ENCODE results near the gene PDIA2.

The PDIA2 gene

DNA sequence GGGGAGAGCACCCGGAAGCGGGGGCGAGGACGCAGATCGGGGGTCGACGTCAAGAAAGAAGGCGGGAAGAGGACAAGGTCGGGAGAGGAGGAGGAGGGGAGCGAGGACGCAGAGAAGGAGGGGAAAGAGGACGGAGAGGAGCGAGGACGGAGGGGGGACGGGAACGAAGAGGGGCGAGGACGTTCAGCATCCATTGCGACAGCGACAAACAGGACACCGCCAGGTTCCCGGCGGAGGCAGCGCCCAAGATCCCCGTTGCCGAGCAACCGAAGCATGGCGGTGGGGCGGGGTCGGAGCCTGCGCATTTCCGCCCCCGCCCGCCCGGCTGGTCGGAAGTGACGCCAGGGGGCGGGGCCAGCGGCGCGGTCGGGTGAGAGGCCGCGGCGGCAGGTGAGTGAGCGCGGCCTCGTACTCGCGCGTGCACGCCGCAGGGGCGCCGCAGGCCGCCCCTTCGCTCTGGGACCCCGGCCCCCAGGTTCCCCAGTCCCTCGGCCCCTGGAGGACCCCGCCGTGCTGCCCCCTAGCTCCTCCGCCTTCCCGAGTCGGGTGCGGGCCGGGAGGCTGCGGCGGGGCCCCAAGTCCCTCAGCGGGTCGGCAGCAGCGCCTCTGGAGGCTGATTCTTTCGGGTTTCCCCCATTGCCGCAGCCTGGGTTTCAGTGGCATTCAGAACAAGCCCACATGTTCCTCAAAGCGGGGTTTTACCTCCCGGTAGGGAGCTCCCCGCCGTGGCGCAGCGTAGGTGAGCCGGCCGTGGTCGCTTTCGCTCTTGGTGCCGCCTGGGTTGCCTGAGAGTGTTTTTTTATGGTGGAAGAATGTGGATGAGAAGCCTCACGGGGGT, 48.3 kb upstream of the PDIA2 start, which contains the start of gene FAM234A (continued):
- peak; percentile 71; the same call in 1 of the 2 replicates for TF ChIP-seq ZNF600 (tag by site-specific recombination; IDR thresholded peaks at IDR 0.05)
- TF ChIP-seq ZFP41 (tag by site-specific recombination; IDR thresholded peaks at IDR 0.05; ENCODE audit: borderline replicate concordance), result no peak
- TF ChIP-seq, protein P1, sequence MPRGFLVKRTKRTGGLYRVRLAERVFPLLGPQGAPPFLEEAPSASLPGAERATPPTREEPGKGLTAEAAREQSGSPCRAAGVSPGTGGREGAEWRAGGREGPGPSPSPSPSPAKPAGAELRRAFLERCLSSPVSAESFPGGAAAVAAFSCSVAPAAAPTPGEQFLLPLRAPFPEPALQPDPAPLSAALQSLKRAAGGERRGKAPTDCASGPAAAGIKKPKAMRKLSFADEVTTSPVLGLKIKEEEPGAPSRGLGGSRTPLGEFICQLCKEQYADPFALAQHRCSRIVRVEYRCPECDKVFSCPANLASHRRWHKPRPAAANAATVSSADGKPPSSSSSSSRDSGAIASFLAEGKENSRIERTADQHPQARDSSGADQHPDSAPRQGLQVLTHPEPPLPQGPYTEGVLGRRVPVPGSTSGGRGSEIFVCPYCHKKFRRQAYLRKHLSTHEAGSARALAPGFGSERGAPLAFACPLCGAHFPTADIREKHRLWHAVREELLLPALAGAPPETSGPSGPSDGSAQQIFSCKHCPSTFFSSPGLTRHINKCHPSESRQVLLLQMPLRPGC (tag by site-specific recombination; IDR thresholded peaks at IDR 0.05), result peak; percentile 28; the same call in 1 of the 2 replicates
- TF ChIP-seq, protein P2, sequence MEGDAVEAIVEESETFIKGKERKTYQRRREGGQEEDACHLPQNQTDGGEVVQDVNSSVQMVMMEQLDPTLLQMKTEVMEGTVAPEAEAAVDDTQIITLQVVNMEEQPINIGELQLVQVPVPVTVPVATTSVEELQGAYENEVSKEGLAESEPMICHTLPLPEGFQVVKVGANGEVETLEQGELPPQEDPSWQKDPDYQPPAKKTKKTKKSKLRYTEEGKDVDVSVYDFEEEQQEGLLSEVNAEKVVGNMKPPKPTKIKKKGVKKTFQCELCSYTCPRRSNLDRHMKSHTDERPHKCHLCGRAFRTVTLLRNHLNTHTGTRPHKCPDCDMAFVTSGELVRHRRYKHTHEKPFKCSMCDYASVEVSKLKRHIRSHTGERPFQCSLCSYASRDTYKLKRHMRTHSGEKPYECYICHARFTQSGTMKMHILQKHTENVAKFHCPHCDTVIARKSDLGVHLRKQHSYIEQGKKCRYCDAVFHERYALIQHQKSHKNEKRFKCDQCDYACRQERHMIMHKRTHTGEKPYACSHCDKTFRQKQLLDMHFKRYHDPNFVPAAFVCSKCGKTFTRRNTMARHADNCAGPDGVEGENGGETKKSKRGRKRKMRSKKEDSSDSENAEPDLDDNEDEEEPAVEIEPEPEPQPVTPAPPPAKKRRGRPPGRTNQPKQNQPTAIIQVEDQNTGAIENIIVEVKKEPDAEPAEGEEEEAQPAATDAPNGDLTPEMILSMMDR (tag by site-specific recombination; IDR thresholded peaks at IDR 0.05), result peak; percentile 72
- no peak for TF ChIP-seq ZNF239 (tag by site-specific recombination; IDR thresholded peaks at IDR 0.05)
- TF ChIP-seq ZNF433 (tag by site-specific recombination; IDR thresholded peaks at IDR 0.05; ENCODE audit: low read depth), result no peak
- TF ChIP-seq ZBTB7A (tag by site-specific recombination; IDR thresholded peaks at IDR 0.05; ENCODE audit: low read depth), result peak; percentile 74
- no peak for TF ChIP-seq ZNF544 (tag by site-specific recombination; IDR thresholded peaks at IDR 0.05)
- TF ChIP-seq ZNF335 (tag by site-specific recombination; conservative IDR thresholded peaks at IDR 0.05), result peak; percentile 91
- TF ChIP-seq ZNF157 (tag by site-specific recombination; IDR thresholded peaks at IDR 0.05), result no peak
- TF ChIP-seq ZNF837 (tag by site-specific recombination; IDR thresholded peaks at IDR 0.05), result no peak
- peak; percentile 38; the same call in 1 of the 2 replicates for TF ChIP-seq ZFP37 (tag by site-specific recombination; IDR thresholded peaks at IDR 0.05)
- no peak for TF ChIP-seq ZNF623 (tag by site-specific recombination; IDR thresholded peaks at IDR 0.05)
- TF ChIP-seq ZNF391 (tag by site-specific recombination; IDR thresholded peaks at IDR 0.05; ENCODE audit: borderline replicate concordance, low read depth), result peak; percentile 89; the same call in 1 of the 2 replicates
- TF ChIP-seq FEZF1 (tag by site-specific recombination; IDR thresholded peaks at IDR 0.05), result no peak
- TF ChIP-seq, protein P3, sequence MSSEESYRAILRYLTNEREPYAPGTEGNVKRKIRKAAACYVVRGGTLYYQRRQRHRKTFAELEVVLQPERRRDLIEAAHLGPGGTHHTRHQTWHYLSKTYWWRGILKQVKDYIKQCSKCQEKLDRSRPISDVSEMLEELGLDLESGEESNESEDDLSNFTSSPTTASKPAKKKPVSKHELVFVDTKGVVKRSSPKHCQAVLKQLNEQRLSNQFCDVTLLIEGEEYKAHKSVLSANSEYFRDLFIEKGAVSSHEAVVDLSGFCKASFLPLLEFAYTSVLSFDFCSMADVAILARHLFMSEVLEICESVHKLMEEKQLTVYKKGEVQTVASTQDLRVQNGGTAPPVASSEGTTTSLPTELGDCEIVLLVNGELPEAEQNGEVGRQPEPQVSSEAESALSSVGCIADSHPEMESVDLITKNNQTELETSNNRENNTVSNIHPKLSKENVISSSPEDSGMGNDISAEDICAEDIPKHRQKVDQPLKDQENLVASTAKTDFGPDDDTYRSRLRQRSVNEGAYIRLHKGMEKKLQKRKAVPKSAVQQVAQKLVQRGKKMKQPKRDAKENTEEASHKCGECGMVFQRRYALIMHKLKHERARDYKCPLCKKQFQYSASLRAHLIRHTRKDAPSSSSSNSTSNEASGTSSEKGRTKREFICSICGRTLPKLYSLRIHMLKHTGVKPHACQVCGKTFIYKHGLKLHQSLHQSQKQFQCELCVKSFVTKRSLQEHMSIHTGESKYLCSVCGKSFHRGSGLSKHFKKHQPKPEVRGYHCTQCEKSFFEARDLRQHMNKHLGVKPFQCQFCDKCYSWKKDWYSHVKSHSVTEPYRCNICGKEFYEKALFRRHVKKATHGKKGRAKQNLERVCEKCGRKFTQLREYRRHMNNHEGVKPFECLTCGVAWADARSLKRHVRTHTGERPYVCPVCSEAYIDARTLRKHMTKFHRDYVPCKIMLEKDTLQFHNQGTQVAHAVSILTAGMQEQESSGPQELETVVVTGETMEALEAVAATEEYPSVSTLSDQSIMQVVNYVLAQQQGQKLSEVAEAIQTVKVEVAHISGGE (tag by site-specific recombination; conservative IDR thresholded peaks at IDR 0.05; ENCODE audit: low read depth), result peak; percentile 93
- no peak; the same call in 1 of the 2 replicates for TF ChIP-seq ZNF394 (tag by site-specific recombination; IDR thresholded peaks at IDR 0.05; ENCODE audit: borderline replicate concordance)
- peak; percentile 71; the same call in 1 of the 2 replicates for TF ChIP-seq KLF8 (tag by site-specific recombination; IDR thresholded peaks at IDR 0.05)
- peak; percentile 43; the same call in 1 of the 2 replicates for TF ChIP-seq ZNF596 (tag by site-specific recombination; IDR thresholded peaks at IDR 0.05)
- TF ChIP-seq ZNF48 (tag by site-specific recombination; IDR thresholded peaks at IDR 0.05), result no peak
- TF ChIP-seq MZF1 (tag by site-specific recombination; IDR thresholded peaks at IDR 0.05; ENCODE audit: borderline replicate concordance), result no peak
- peak; percentile 98 for TF ChIP-seq ZBTB17 (tag by site-specific recombination; IDR thresholded peaks at IDR 0.05)
- TF ChIP-seq ZNF2 (tag by site-specific recombination; IDR thresholded peaks at IDR 0.05), result peak; percentile 76
- TF ChIP-seq BCL11B (tag by site-specific recombination; IDR thresholded peaks at IDR 0.05; ENCODE audit: low read depth), result no peak
- no peak for TF ChIP-seq ZNF292 (tag by site-specific recombination; IDR thresholded peaks at IDR 0.05; ENCODE audit: borderline replicate concordance, low read depth)
- TF ChIP-seq ZNF184 (tag by site-specific recombination; IDR thresholded peaks at IDR 0.05), result peak; percentile 32; the same call in 1 of the 2 replicates
- TF ChIP-seq KLF1 (tag by site-specific recombination; IDR thresholded peaks at IDR 0.05), result peak; percentile 89
- TF ChIP-seq REPIN1 (tag by site-specific recombination; IDR thresholded peaks at IDR 0.05; ENCODE audit: low read depth), result 0 out of 2 replicates have a peak, but pooled peaks have one; percentile 62
- peak; percentile 88 for TF ChIP-seq KLF16 (tag by site-specific recombination; IDR thresholded peaks at IDR 0.05)
- TF ChIP-seq, protein P4, sequence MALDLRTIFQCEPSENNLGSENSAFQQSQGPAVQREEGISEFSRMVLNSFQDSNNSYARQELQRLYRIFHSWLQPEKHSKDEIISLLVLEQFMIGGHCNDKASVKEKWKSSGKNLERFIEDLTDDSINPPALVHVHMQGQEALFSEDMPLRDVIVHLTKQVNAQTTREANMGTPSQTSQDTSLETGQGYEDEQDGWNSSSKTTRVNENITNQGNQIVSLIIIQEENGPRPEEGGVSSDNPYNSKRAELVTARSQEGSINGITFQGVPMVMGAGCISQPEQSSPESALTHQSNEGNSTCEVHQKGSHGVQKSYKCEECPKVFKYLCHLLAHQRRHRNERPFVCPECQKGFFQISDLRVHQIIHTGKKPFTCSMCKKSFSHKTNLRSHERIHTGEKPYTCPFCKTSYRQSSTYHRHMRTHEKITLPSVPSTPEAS (tag by site-specific recombination; IDR thresholded peaks at IDR 0.05), result no peak; the same call in 1 of the 2 replicates
- TF ChIP-seq ZNF350 (tag by site-specific recombination; IDR thresholded peaks at IDR 0.05), result no peak
- no peak for TF ChIP-seq ZNF37A (tag by site-specific recombination; IDR thresholded peaks at IDR 0.05)
- TF ChIP-seq ZFHX2 (tag by site-specific recombination; conservative IDR thresholded peaks at IDR 0.05), result peak; percentile 98

Measured in HEK293 (cell line).